Measurements from ENCODE around the gene SIX5. TPM values are rescaled to one million over a fixed set of nuclear protein-coding genes. Genes with fewer than 3 reads are reported as not detected.

Gene SIX5
- total RNA-seq, 4 donors from 2014 or later = 10.5 to 14.7 (median 14.3) TPM

GRCh38 chr19:45781214-45782161, 12.4 kb upstream of the SIX5 start:
- H3K4me3 ChIP-seq = peak overlapping the region; percentile 51
- 34% methylated on average over 11 of the region's 17 CpGs for WGBS
- H3K36me3 ChIP-seq = peaks cover 29% of the 10 kb centered on the region
- no peak for DNase-seq (ENCODE audit: low spot score in 2 of 2)
- H3K27ac ChIP-seq = peak overlapping the region; percentile 84
- peaks cover 67% of the 10 kb centered on the region for H3K4me1 ChIP-seq
- H3K27me3 ChIP-seq = no peaks in the 10 kb centered on the region
- TF ChIP-seq POLR2AphosphoS5 (IDR thresholded peaks at IDR 0.05) (no peak), EP300 (IDR thresholded peaks at IDR 0.05) (no peak), POLR2A (IDR thresholded peaks at IDR 0.05) (no peak), CTCF (IDR thresholded peaks at IDR 0.05) (no peak)
- H3K9me3 ChIP-seq = no peaks in the 10 kb centered on the region

GRCh38 chr19:45780448-45781213, 11.6 kb upstream of the SIX5 start:
- TF ChIP-seq EP300 (IDR thresholded peaks at IDR 0.05) = no peak
- TF ChIP-seq POLR2AphosphoS5 (IDR thresholded peaks at IDR 0.05) = no peak
- TF ChIP-seq CTCF (IDR thresholded peaks at IDR 0.05) = no peak
- TF ChIP-seq POLR2A (IDR thresholded peaks at IDR 0.05) = no peak
- DNase-seq (ENCODE audit: low spot score in 2 of 2) = no peak
- Histone ChIP-seq H3K9me3 (no peaks in the 10 kb centered on the region), H3K4me1 (peaks cover 61% of the 10 kb centered on the region), H3K4me3 (peak overlapping the region; percentile 51), H3K36me3 (peaks cover 20% of the 10 kb centered on the region), H3K27me3 (no peaks in the 10 kb centered on the region), H3K27ac (no peak overlapping the region)
- 37% methylated on average over 11 of the region's 13 CpGs for WGBS

GRCh38 chr19:45780146-45780447, 11.0 kb upstream of the SIX5 start:
- peaks cover 17% of the 10 kb centered on the region for H3K36me3 ChIP-seq
- no peak for TF ChIP-seq POLR2AphosphoS5 (IDR thresholded peaks at IDR 0.05)
- no peak for TF ChIP-seq EP300 (IDR thresholded peaks at IDR 0.05)
- no peak for TF ChIP-seq POLR2A (IDR thresholded peaks at IDR 0.05)
- no peak for TF ChIP-seq CTCF (IDR thresholded peaks at IDR 0.05)
- 46% methylated on average over 4 of the region's 4 CpGs for WGBS
- no peaks in the 10 kb centered on the region for H3K9me3 ChIP-seq
- H3K27ac ChIP-seq = no peak overlapping the region
- no peaks in the 10 kb centered on the region for H3K27me3 ChIP-seq
- peaks cover 59% of the 10 kb centered on the region for H3K4me1 ChIP-seq
- H3K4me3 ChIP-seq = peak overlapping the region; percentile 43
- no peak for DNase-seq (ENCODE audit: low spot score in 2 of 2)

DNA sequence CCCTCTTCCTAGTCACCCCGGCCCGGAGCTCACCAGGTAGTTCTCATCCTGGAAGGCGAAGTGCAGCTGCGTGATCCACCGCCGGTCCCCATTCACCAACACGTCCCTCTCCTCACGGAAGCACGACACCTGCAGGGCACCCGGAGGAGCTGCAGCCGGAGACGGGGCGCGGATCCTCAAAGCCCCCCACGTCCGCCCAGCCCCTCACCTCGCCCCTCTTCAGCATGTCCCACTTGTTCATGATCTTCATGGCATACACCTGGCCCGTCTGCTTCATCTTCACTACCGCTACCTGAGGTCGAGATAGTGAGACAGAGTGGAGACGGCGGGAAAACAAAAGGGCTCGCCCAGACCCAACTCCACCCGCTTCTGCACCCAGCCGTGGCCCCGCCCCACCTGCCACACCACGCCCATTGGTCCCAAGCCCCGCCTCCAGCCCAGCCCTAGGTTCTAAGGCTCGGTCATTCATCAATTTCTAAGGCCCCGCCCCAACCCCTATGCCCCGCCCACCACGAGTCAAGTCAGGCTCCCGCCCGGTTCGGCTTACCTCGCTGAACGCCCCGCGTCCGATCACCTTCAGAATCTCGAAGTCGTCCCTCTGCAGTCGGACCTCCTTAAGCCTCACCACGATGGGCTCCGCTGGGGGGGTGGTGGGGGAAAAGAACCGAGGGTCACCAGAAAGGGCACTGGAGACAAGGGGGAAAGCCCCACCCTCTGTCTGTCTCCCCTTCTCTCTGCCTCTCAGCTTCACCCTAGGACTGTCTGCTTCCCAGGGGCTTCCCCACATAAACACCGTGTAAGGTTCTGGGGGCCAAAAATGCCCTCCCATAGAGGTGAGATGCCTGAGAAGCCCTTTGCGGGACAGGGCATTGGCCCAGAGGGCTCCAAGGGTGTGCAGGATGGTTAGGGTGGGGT, 10.4 kb upstream of the SIX5 start:
- Histone ChIP-seq H3K36me3 (peaks cover 21% of the 10 kb centered on the region), H3K27ac (no peak overlapping the region), H3K27me3 (no peaks in the 10 kb centered on the region), H3K4me1 (peaks cover 55% of the 10 kb centered on the region), H3K9me3 (no peaks in the 10 kb centered on the region), H3K4me3 (peak overlapping the region; percentile 43)
- 26% methylated on average over 44 of the region's 48 CpGs for WGBS
- TF ChIP-seq CTCF (IDR thresholded peaks at IDR 0.05) (peak; percentile 24 to 75), EP300 (IDR thresholded peaks at IDR 0.05) (no peak), POLR2AphosphoS5 (IDR thresholded peaks at IDR 0.05) (no peak)
- peak; percentile 94 to 95 for DNase-seq (ENCODE audit: low spot score in 2 of 2)

All from suprapubic skin (tissue), 4 donors.